ENCODE measurements around the gene NPC1.

Gene NPC1

DNA sequence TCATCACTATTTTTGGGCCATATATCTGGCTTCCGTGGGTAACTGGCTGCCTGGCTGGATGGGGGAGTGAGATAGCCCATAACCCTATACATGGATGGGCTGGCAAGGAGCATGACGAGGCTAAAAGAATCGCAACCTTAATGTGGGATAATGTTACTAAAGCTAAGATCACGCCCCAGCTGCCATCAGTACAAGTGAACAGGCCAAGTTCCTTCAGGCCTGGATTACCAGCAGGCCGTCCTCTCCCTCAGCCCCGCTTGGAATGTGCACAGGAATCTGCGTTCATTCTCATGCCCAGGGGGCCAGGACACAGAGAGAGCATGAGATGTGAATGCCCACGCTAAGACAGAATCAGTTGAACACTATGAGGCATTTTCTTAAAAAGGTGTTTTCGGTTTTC is 48.3 kb downstream of the NPC1 start:
- TF ChIP-seq GATA3 (IDR thresholded peaks at IDR 0.05; ENCODE audit: low read depth, low read length) (no peak), GATA2 (IDR thresholded peaks at IDR 0.05; ENCODE audit: low read depth, low read length) (no peak)

DNA sequence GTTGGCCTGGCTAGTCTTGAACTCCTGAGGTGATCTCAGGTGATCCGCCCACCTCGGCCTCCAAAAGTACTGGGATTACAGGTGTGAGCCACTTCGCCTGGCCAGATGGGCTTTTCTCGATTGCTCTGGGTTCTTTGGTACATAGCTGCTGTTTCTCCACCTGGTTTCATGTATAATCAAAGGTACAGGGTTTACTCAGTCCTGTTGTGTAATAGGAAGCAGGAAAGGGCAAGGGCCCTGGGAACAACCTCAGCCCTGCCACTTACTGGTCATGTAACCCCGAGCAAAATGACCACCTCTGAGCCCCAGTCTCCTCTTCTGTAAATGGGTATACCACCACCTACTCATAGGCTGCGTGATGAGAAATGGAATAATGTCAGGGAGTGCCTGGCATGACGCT is 49.0 kb downstream of the NPC1 start:
- TF ChIP-seq GATA2 (IDR thresholded peaks at IDR 0.05; ENCODE audit: low read depth, low read length) (no peak), GATA3 (IDR thresholded peaks at IDR 0.05; ENCODE audit: low read depth, low read length) (no peak)

DNA sequence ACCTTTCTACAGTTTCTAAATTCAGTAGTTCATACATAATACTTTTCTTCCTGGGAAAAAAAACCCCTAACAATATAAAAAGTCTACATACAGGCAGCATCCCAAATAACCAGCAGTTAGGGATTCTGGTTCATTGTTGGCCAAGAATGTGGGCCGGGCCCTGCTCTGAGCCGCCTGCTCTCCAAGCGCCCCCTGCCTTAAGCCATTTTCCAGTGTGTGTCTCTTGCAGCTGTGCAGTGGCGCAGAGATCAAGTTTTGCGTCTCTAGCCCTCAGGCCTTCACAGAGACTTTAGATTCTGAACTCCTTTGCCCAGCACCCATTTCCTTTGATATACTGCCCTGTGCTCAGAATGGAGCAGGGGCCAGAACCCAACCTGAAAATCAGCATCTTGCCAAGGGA is 50.1 kb downstream of the NPC1 start:
- TF ChIP-seq GATA2 (IDR thresholded peaks at IDR 0.05; ENCODE audit: low read depth, low read length) (no peak), GATA3 (IDR thresholded peaks at IDR 0.05; ENCODE audit: low read depth, low read length) (no peak)

DNA sequence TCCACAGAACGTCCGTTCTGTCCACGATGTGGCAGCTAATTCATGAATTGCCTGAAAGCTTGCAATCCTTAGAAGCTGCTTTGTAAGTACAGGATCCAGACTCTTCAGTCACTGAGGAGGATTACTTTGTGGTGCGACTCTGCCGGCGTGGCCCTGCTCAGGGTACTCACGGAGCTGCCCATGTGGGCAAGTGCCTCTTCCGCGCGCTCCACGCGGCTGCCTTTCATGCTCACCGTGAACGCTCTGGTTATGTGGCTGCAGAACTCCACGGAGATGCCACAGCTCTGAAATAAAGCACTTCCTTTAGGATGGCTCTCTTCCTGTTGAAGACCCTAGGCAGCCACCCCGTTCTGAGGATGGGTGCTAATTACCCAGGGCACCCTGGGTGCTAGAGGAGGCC is 52.0 kb downstream of the NPC1 start:
- TF ChIP-seq GATA2 (IDR thresholded peaks at IDR 0.05; ENCODE audit: low read depth, low read length) (no peak), GATA3 (IDR thresholded peaks at IDR 0.05; ENCODE audit: low read depth, low read length) (no peak)

DNA sequence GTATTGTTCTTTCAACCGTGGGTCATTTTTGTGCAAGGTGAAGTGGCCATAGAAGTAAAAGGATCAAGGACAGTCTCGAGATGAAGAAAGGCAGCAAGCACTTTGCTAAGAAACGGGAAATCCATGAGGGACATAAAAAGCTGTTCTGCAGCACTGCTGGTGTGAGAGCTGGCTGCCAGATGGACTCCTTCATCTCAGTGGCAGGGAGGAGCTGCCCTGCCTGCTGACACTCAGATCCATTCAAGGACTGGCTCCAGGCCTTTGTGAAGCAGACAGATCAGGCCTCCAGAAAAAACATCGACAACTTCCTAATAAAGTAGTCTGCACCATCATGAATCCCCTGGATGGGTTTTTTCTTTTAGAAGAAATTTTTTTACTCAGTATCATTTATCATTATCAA is 53.5 kb downstream of the NPC1 start:
- no peak for TF ChIP-seq GATA3 (IDR thresholded peaks at IDR 0.05; ENCODE audit: low read depth, low read length)
- no peak for TF ChIP-seq GATA2 (IDR thresholded peaks at IDR 0.05; ENCODE audit: low read depth, low read length)

DNA sequence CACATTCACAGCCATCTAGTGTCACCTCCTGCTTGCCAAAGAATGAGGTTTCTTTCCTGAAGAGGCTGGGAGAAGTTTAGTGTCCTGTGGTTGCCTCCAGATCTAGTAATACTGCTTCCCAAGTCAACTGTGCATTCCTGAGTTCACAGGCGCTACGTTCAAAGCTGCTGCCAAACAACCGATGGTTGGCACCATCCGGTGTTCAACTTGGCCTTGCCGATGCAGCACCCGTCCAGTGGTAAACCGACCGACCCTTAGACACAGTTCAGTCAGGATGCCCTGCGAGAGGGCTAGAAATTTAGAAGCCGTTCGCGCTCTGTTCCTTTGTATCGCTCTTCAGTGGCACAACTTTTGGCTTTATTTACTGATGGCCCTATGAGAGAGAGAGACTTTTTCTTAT is 54.4 kb downstream of the NPC1 start:
- no peak for TF ChIP-seq GATA3 (IDR thresholded peaks at IDR 0.05; ENCODE audit: low read depth, low read length)
- TF ChIP-seq GATA2 (IDR thresholded peaks at IDR 0.05; ENCODE audit: low read depth, low read length) = no peak

DNA sequence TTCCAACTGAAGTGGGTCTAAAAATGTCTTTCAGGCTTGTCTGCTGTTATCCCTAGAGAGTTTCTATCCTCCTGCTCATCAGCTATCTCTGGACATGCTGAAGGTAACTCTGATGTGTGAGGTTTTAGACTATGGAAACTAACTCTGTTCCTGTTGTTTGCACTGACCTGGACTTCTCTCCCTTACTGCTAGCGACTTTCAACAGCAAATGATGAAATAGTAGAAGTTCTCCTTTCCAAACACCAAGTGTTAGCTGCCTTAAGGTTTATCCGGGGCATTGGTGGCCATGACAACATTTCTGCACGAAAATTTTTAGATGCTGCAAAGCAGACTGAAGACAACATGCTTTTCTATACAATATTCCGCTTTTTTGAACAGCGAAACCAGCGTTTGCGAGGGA is 56.1 kb downstream of the NPC1 start:
- TF ChIP-seq GATA2 (IDR thresholded peaks at IDR 0.05; ENCODE audit: low read depth, low read length) (no peak), GATA3 (IDR thresholded peaks at IDR 0.05; ENCODE audit: low read depth, low read length) (no peak)

DNA sequence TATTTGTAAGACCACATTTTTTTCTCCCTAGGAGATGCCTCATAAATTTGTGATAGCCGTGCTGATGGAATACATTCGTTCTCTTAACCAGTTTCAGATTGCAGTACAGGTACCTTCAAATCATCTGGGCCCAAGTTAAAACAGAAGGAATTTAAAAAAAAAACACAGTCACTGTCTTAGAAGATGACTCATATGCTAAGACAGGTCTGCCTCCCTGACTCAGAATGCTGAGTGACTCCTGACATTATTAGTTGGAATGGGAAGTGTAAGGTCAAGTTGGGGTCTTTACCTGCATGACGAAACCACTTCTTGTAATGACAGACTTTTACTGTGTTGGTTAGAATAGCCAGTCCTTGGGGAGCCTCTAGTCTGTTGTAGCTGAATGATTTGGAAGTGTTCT is 56.7 kb downstream of the NPC1 start:
- no peak for TF ChIP-seq GATA3 (IDR thresholded peaks at IDR 0.05; ENCODE audit: low read depth, low read length)
- TF ChIP-seq GATA2 (IDR thresholded peaks at IDR 0.05; ENCODE audit: low read depth, low read length) = no peak

DNA sequence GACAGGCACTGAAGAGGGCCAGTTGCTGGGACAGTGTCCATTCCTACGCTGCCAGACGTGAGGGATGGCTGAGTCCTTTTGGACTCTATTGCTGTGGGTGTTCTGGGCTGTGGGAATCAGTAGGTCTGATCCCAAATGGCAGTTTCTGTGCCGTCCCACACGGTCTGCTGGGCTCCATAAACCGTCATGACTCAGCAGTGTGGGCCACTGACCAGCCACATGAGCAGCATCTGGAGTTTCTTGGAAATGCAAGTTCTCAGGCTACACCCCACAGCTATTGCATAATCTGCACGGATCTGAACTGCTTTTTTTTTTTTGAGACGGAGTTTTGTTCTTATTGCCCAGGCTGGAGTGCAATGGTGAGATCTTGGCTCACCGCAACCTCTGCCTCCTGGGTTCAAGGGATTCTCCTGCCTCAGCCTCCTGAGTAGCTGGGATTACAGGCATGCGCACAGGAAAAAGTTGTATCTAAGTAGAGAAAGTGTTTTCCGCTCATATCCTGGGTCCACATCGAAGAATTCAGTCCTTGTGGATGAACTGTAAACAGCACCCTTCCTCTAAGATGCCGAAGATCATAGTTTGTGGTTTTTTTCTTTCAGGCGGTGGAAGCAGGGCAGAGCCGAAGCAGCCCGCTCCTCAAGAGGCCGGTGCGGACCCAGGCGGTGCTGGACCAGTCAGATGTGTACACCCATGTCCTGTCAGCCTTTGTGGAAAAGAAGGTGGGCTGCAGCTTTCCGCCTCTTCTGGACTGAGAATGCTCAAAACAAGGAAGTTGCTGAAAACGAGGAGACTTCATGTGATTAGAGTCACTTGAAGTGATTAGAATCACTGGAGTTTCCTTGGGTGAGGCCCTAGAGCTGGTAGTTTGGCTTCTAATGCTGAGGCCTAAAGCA is 57.5 kb downstream of the NPC1 start:
- TF ChIP-seq GATA3 (IDR thresholded peaks at IDR 0.05; ENCODE audit: low read depth, low read length) = no peak

DNA sequence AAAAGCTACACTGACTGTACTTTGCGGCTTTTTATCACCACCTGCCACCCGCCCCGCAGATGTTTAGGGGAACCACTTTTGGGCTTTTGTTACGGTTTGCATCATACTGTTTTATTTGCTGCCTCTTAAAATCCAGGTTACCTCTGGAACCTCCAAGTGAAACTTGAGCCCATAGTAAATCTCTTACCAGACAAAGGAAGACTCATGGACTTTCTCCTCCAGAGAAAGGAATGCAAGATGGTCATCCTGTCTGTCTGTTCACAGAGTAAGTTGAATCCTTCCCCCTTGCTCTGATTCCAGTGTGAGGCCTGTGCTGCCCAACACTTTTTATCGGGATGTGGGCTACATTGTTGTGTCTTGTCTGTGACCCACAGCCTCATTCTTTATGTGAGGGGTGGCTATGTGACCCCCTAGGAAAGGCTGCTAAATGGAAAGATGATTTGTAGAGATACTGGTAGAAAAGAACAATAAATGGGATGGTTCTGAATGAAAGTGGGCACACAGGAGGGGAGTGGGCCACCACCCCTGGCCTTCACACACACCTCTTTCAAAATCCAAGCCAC is 59.7 kb downstream of the NPC1 start:
- TF ChIP-seq GATA3 (IDR thresholded peaks at IDR 0.05; ENCODE audit: low read depth, low read length) = no peak
- no peak for TF ChIP-seq GATA2 (IDR thresholded peaks at IDR 0.05; ENCODE audit: low read depth, low read length)

DNA sequence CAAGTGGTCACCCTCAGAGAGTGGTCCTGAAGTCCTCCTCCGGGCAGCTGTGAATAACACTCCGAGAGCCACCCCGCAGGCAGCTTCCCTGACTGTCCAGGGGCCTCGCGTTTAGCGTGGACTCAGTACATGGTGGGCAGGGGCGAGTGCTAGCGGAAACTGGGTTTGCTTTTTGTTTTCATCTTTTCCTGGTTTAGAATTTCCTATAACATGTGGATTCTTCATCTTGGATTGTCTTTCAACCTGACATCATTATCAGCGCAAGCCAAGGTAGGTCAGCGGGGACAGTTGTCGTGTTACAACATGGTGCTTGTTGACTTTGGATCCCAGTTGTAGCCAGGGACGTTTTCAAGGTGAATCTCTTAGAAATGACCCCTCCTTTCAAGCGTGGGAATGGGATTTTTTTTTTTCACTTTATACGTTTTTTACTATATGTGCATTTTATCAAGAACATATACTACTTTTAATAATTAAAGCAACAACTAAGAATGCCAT is 62.0 kb downstream of the NPC1 start:
- TF ChIP-seq GATA3 (IDR thresholded peaks at IDR 0.05; ENCODE audit: low read depth, low read length) = no peak
- no peak for TF ChIP-seq GATA2 (IDR thresholded peaks at IDR 0.05; ENCODE audit: low read depth, low read length)

DNA sequence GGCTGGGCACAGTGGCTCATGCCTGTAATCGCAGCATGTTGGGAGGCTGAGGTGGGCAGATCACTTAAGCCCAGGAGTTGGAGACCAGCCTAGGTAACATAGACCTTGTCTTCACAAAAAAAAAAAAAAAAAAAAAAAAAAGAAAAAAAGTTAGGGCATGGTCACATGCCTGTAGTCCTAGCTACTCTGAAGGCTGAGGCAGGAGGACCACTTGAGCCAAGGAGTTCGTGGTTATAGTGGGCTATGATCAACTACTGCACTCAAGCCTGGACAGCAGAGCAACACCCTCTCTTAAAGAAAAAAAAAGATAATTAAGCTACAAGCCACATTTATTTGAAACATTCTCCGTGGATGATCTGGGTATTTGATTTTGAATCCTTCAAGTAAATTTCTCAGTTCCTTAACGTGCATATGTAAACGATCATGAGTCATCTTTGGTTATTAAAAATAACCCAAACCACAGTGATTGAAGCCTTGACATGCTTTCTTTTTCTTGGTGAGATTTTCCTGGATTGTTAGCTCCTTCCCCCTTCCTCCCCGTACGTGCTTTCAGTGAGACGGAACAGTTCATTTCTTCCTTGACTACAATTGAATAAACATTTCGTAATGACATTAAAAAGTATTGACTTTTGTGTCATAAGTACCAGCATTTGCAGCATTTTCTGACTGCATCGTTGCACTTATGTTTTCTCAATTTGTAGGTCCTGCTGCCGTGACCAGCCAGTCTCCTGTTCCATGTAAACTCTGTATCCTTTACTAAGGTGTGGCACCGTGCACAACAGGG is 62.7 kb downstream of the NPC1 start:
- TF ChIP-seq GATA2 (IDR thresholded peaks at IDR 0.05; ENCODE audit: low read depth, low read length) = no peak
- no peak for TF ChIP-seq GATA3 (IDR thresholded peaks at IDR 0.05; ENCODE audit: low read depth, low read length)

DNA sequence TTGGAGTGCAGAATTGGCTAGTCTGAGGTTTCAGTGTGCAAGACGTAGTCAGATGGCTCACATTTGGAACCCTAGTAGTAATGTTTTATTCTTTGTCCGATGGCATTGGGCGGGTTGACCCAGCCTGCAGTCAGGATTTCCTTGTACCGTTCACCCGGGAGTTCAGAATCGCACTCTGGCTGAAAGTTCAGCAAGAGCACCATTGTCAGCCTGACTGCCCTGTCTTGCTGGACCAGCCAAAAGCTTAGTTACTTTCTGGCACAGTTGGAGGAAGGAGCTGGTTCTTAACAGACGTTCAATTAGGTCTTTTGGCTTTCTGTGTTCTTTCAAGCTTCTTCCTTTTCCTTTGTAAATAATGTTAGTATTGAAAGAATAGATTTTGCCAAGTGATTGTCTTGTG is 64.4 kb downstream of the NPC1 start:
- TF ChIP-seq GATA2 (IDR thresholded peaks at IDR 0.05; ENCODE audit: low read depth, low read length) = no peak
- TF ChIP-seq GATA3 (IDR thresholded peaks at IDR 0.05; ENCODE audit: low read depth, low read length) = no peak

DNA sequence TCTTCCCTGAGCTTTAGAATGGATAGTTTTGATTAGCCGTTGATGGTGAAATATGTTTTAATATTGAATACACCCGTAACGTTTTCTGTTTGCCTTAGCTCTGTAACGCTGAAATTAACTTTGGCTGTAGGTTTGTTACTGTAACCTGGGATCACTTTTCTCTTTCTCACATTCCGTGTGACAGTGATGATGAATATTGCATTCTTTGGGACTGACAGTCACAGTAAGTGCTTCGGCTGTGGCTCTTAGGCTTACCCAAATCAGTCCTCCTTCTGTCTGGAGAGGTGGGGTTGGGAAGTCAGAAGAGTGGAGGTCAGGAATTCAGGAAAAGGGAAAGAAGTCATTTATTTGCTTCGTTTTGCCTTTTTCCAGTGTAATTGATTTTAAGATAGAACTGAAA is 65.0 kb downstream of the NPC1 start:
- TF ChIP-seq GATA3 (IDR thresholded peaks at IDR 0.05; ENCODE audit: low read depth, low read length) = no peak

DNA sequence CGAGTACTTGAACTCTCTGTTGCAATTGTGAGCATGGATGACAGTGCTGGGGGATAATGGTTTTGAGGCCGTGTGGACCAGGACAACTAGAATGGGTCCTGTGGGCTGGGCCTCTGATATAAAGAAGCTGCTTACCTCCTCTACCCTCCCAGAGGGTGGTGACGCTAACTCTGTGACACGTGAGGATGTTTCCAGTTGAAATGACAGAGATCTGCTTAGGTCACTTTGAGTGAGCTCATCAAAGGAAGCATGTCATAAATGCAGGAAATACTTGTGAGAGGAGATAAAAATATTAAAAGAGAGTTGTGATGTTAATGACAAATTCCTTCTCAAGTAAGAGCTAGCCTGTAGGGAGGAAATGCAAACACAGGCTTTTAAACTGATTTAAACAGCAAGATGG is 66.6 kb downstream of the NPC1 start:
- TF ChIP-seq GATA3 (IDR thresholded peaks at IDR 0.05; ENCODE audit: low read depth, low read length) = no peak
- TF ChIP-seq GATA2 (IDR thresholded peaks at IDR 0.05; ENCODE audit: low read depth, low read length) = no peak

All from SH-SY5Y (cell line).